ENCODE measurements around the gene MRAS. TPM values are rescaled to one million over a fixed set of nuclear protein-coding genes. Genes with fewer than 3 reads are reported as not detected.

The MRAS gene
- polyA plus RNA-seq, 1 donor (not counting 4 experiments of a cell fraction or from before 2014, with no cell fraction given), result 7.7 TPM

GRCh38 chr3:138338811-138339210, 9.6 kb upstream of the MRAS start:
- no peak for DNase-seq (ENCODE audit: low read depth, low spot score)
- Histone ChIP-seq H3K79me2 (ENCODE audit: control insufficient read depth, insufficient read depth, low read length) (no peaks in the 10 kb centered on the region), H2AFZ (ENCODE audit: control insufficient read depth, low read length) (no peak overlapping the region), H3K9me1 (ENCODE audit: control insufficient read depth, extremely low read depth, insufficient read depth, low read length) (no peaks in the 10 kb centered on the region), H3K4me1 (ENCODE audit: control insufficient read depth, extremely low read depth, insufficient read depth, low read length) (no peaks in the 10 kb centered on the region), H4K20me1 (ENCODE audit: control insufficient read depth, extremely low read depth, insufficient read depth, low read length) (no peaks in the 10 kb centered on the region), H3K9me3 (ENCODE audit: control insufficient read depth, low read depth, low read length) (no peaks in the 10 kb centered on the region), H3K4me2 (ENCODE audit: control insufficient read depth, extremely low read depth, insufficient read depth, low read depth, low read length) (no peak overlapping the region), H3K36me3 (ENCODE audit: control insufficient read depth in 2 of 2, extremely low read depth in 1 of 2, insufficient read depth in 2 of 2, low read length in 2 of 2) (no peaks in the 10 kb centered on the region), H3K27ac (ENCODE audit: control insufficient read depth, insufficient read depth, low read length) (no peak overlapping the region), H3K4me3 (ENCODE audit: control insufficient read depth in 2 of 3, extremely low read depth in 1 of 3, insufficient read depth in 2 of 3, low read depth in 1 of 3, low read length in 3 of 3) (no peak overlapping the region), H3K9ac (ENCODE audit: control insufficient read depth, extremely low read depth, insufficient read depth, low read length) (no peak overlapping the region), H3K27me3 (ENCODE audit: control insufficient read depth, extremely low read depth, insufficient read depth, low read length) (peaks cover 3% of the 10 kb centered on the region)
- dilution Hi-C loops (cut with MboI; ENCODE audit: extremely low pct_ligation_motif_present, low sequenced_read_pairs), result no loop called here
- TF ChIP-seq CTCF (optimal IDR thresholded peaks at IDR 0.05 in 1 of 3, IDR thresholded peaks at IDR 0.05 in 1 of 3, conservative IDR thresholded peaks at IDR 0.05 in 1 of 3; ENCODE audit: extremely low read depth in 1 of 3, insufficient read depth in 2 of 3, low read length in 3 of 3) (no peak), EZH2 (IDR thresholded peaks at IDR 0.05; ENCODE audit: low read length) (no peak)
- FAIRE-seq, result no peak

DNA sequence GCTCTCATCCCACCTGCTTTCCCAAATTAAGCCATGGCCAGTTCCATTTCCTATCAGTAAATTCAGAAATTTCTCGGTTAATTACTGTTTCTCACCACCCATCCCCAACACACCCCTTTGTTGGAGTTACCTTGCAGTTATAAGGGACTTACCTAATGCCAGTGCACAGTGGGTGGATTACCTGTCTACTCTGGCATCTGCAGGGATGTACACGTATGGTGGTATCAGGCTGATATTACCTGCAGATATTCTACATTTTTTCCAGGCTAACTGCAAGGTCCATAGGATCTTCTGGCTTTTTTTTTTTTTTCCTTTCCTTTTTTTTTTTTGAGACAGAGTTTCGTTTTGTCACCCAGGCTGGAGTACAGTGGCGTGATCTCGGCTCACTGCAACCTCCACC, 7.9 kb upstream of the MRAS start:
- H3K9me3 ChIP-seq (ENCODE audit: control insufficient read depth, low read depth, low read length), result no peaks in the 10 kb centered on the region
- DNase-seq (ENCODE audit: low read depth, low spot score) (no peak), FAIRE-seq (no peak)
- dilution Hi-C loops (cut with MboI; ENCODE audit: extremely low pct_ligation_motif_present, low sequenced_read_pairs), result no loop called here
- no peak overlapping the region for H2AFZ ChIP-seq (ENCODE audit: control insufficient read depth, low read length)
- no peak overlapping the region for H3K4me2 ChIP-seq (ENCODE audit: control insufficient read depth, extremely low read depth, insufficient read depth, low read depth, low read length)
- H4K20me1 ChIP-seq (ENCODE audit: control insufficient read depth, extremely low read depth, insufficient read depth, low read length), result no peaks in the 10 kb centered on the region
- no peaks in the 10 kb centered on the region for H3K4me1 ChIP-seq (ENCODE audit: control insufficient read depth, extremely low read depth, insufficient read depth, low read length)
- no peak overlapping the region for H3K27ac ChIP-seq (ENCODE audit: control insufficient read depth, insufficient read depth, low read length)
- no peaks in the 10 kb centered on the region for H3K36me3 ChIP-seq (ENCODE audit: control insufficient read depth in 2 of 2, extremely low read depth in 1 of 2, insufficient read depth in 2 of 2, low read length in 2 of 2)
- H3K9me1 ChIP-seq (ENCODE audit: control insufficient read depth, extremely low read depth, insufficient read depth, low read length), result no peaks in the 10 kb centered on the region
- no peak overlapping the region for H3K4me3 ChIP-seq (ENCODE audit: control insufficient read depth in 2 of 3, extremely low read depth in 1 of 3, insufficient read depth in 2 of 3, low read depth in 1 of 3, low read length in 3 of 3)
- no peaks in the 10 kb centered on the region for H3K79me2 ChIP-seq (ENCODE audit: control insufficient read depth, insufficient read depth, low read length)
- no peaks in the 10 kb centered on the region for H3K27me3 ChIP-seq (ENCODE audit: control insufficient read depth, extremely low read depth, insufficient read depth, low read length)
- TF ChIP-seq EZH2 (IDR thresholded peaks at IDR 0.05; ENCODE audit: low read length), result no peak
- no peak for TF ChIP-seq CTCF (optimal IDR thresholded peaks at IDR 0.05 in 1 of 3, IDR thresholded peaks at IDR 0.05 in 1 of 3, conservative IDR thresholded peaks at IDR 0.05 in 1 of 3; ENCODE audit: extremely low read depth in 1 of 3, insufficient read depth in 2 of 3, low read length in 3 of 3)
- no peak overlapping the region for H3K9ac ChIP-seq (ENCODE audit: control insufficient read depth, extremely low read depth, insufficient read depth, low read length)
